NCI-H2107 treated with DMSO at 0.1 percent for 48 hours (cell line): ENCODE results near the gene TBL1X.

Experiments
- DNase-seq: peaks from one replicate; lab custom pipeline; 2025; ENCODE audit not compliant: unreplicated experiment; lab: John Stamatoyannopoulos, UW

The TBL1X gene

DNA sequence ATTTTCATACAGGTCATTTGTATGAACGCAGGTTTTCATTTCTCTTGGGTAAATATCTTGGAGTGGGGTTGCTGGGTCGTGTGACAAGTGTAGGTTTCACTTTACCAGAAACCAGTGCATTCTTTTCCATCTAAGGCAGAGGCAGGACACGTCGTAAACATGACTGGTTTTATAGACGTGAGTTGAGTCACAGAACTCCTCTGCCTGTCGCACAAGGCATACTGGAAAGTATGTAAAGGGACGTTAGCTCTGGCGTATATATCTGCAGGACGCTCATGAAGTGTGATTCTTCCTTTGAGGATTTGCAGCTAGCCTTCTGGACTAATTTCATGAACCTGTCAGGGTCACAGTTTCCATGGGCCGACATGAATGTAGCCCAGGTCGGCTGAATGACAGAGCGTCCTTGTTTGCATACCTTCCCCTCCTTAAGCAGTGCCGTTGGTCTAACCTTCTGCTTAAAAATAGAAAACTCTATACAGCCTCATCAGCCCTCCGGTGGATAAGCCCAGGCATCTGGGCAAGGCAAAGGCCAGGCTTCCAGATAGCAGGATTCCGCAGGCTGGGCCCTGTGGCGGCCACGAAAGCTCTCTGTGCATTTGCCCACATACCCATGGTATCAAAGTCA is 194.8 kb downstream of the TBL1X start:
- DNase-seq: no peak

DNA sequence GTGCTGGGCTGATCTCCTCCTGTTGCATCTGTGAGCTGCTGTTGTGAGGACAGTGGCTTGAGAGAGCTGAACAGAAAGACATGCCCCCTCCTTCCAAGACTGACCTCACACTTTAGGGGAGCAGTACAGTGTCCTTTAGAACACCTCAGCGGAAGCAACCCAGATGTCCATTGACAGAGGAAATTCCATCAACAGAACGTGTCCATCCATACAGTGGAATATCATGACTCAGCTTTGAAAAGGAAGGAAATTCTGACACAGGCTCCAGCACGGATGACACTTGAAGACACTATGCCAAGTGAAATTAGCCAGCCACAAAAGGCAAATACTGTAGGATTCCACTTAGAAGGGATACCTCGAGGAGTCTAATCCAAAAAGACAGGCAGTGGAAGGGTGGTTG is 197.3 kb downstream of the TBL1X start:
- DNase-seq: no peak

DNA sequence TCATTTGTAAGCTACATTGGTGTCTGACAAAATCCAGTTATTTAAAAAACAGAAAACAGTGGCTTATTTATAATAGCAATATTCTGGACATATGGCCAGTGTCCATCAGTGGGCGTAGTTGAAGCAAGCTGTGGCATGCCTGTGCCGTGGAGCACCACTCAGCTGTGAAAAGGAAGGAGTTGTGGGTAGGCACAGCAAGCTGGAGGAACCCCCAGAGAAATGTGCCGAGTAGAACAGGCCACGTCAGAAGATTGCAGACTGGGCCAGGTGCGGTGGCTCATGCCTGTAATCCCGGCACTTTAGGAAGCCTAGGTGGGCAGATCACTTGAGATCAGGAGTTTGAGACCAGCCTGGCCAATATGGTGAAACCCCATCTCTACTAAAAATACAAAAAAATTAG is 198.4 kb downstream of the TBL1X start:
- no peak for DNase-seq

DNA sequence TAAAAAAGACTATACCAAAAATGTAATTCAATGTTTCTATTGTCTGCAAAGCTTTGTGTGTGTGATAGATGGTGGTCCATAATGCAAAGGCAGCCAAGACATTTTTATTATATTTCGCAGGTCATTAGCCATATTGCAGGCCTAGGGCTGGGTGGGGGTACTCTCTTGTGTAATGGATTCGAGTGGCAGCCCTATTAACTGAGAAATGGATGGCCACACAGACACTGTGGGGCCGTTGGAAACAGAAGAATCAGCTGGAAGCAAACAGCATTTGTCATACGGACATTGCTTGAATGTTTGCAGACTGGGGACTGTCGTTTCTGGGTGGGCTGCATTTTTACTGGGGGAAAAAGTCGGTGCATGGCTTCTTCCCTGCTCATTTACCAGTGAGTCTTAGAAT is 199.4 kb downstream of the TBL1X start:
- no peak for DNase-seq

DNA sequence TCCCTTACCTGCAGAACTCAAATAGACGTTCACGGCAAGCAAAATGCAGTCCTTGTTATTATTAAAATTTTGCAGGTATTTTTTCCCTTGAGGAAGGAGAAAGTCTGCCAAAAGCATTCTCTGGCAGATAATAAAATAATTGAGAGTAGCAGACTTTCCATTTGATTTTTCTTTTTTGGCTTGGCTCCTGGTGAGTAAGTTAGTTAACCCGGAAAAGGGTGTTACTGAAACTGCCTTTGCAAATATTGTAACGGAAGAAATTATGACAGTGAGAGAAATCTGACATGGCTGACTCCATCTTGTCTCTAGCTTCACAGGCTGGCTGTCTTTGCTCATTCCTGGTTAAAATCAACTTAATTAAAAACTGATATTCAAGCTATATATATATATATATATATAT is 200.3 kb downstream of the TBL1X start:
- DNase-seq: no peak

DNA sequence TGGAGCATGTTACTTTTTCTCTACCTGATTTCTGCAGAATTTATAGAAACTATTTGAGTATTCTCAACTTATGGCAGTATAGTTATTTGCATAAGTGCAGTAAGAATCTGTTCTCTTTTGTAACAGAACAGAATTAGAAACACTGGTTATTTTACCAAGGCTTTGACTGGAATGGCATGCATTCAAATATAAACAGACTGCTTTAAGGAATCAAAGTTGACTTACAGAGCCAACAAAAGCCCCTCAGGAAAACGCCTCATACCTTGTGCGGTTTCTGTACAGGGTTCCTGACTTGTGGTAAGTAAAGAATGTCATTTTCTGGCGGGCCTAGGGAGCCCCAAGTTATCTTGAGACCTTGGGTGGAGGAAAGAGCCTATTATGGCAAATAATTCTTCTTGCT is 203.7 kb downstream of the TBL1X start:
- DNase-seq: no peak

DNA sequence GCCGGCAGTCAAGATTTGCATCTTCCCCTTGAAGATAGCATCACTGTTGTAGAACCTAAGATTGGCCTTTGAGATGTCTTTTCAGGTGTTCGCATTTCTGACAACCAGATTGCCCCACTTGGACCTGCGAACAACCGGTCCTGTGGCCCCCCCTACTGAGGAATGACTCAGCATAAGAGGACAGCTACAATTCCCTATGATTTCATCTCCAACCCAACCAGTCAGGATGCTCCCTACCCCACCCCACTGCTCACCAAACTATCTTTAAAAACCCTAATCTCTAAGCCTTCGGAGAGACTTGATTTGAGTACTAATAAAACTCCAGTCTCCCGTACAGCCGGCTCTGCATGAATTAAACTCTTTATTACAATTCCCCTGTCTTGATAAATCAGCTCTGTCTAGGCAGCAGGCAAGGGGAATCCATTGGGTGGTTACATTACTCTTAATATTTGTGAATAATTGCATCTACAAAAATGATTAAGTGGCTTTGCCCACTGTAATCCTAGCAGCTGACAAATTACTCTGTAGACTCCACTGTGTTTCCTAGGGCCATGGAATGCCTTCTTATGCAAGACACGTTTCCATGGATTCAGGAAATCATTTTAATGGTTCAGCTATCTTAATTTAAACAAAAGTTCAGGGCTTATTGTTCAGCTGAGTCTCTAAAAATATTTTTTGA is 205.4 kb downstream of the TBL1X start:
- no peak for DNase-seq

DNA sequence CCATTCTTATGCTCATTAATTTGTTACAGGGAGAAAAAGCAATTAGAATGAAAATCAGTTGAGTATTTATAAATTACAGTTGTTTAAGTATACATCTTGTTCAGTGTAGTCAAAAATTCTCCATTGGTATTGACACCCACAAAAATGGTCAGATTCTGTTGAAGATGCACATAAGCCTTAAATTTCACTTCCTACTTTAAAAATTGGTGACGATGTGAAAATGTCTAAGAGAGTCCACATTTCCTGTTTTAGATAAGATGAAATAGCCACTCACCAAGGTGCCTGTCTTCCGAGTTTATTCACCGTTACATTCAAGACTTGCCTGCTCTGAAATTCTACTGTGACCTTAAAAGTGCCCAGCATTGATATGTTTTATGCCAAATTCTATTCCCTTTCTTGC is 207.1 kb downstream of the TBL1X start:
- DNase-seq: no peak

DNA sequence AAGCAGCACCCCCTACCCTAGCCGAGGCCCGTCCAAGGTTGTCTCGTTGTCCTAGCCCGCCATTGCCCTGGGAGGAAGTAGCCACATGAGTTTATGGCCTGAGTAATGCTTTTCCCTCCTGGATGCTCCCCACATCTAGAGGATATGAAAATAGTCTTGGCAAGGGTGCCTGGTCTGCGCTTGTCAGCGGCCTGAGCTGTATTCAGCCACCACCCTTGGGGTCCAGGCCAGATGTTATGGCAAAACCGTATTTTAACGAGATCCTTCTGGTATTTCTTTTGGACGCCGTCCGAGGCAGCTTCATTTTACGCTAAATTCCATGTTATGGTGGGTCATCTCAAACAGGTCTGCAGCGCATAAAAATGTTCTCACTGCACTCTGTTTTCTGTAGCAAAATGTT is 211.4 kb downstream of the TBL1X start:
- no peak for DNase-seq

DNA sequence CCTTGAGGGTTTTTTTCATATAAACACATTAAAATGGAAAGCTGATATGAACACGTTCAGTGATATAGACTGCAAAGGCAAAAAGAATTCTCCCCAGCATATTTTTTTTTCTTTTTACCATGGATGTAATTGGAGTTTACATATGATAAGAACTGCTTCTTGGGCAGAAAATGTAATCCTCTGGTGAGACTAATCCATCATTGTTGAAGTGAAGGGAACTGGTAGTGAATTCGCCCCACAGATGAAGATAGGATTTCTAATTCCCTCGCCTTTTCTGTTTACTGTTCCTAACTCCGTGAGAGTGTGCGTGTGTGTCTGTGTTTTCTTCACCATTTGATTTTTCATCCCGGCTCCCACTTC is 211.9 kb downstream of the TBL1X start:
- no peak for DNase-seq

DNA sequence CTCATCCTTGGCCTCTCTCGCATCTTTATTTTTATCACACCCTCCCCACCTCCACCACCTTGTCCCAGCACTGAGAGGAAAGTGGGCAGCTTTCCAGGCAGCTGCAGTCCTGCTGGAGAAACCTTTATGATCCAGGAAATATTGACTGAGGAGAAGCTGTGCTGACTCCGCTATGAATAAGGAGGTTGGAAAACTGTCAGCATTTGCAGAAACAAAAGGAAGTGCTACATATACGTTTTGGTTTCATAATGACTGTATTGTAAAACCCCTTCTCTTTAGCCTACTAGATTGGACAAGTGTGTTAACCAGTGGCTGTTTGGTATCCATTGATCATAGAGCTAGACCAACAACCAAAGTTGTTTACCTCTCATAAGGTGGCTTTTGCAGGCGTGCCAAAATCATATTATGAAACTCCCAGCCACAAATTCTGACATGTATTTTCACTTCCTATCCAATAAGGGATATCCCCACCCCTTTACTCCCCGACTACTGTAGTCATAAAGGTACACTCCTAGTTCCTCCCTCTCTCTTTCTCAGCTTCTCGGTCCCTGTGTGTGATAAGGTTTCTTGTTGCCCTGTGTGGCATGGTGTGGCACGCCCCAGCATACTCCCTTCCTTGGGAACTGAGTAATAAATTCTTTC is 212.4 kb downstream of the TBL1X start:
- no peak for DNase-seq

DNA sequence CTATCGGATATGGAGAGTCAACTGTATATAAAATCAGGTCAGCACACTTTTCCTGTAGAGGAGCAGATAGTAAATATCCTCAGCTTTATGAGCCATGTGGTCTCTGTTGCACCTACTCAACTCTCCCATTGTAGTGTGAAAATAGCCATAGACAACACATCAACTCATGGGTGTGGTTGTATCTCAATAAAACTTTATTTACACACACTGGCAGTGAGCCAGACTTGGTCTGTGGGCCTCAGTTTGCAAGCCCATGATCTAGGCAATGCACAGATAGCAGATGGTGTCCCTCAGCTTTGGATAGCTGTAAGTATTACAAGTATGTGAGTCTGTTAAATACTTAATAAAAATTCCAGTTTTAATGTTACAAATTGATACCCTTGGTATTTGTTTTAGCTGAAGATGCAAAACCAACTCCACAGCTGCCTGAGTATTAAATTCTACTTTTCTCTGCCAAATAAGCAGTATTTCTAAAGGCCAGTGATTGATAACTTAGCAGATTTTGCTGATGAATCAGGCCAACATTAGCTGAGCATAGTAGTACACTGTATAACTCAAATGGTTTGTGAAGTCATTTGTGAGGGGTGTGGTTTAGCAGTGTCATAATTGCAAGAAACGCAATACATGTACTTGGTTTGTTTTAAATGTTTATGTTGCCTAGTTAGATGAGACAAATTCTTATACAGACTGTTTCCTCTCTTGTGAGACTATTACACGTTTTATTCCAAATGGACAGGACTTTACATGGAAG is 213.5 kb downstream of the TBL1X start:
- no peak for DNase-seq

DNA sequence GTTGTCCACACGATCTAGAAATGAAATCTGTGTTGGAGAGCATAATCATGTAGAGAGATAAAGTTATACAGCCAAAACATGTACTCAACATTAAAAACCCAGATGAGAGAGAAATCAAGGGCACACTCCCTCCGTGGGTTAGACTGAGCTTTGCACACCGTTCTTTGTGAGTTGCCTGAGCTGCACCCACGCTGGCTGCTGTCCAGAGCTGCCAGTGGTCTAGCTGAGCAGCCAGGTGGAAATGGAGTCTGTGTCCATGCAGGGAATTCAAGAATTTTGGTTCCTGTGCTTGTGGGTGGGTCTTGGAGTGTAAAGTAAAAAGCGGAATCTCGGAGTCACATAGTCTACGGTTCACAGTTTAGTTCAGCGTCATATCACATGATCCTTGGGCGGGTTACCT is 216.2 kb downstream of the TBL1X start:
- DNase-seq: no peak

DNA sequence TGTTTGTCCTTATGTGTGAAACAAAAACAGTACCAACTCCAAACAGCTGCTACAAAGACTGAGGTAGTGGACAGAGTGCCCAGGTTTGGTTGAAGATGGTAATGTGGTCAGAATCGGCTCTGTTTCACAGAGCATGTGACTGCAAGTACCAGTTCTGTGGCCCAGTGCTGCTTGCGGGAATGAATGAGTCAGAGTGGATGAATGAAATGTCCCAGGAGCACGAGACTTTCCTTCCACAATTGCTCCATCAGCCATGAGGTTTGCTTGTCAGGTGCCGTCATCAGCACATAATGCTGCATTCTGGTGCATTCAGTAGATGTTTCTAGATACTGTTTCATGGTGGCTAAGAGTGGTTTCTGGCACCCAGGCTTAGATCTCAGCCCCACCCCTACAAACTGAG is 216.6 kb downstream of the TBL1X start:
- no peak for DNase-seq

DNA sequence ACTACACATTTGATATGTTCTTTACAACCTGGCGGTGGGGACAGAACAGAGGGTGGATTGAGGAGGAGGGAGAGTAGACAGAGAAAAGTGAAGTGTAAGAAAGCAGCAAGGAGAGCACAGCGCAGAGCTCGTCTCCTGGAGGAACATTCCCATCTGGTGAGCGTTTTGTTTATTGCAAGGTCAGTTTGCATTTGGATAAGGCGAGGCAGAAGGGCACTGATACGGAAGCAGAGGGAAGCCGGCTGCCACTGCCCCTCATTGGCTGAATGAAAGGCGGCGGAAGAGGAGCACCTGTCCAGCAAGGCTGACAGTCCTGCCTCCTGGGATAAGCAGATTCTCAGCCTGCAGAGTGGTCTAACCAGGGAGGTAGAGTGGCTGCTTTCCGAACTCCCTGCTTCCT is 217.6 kb downstream of the TBL1X start:
- DNase-seq: no peak

DNA sequence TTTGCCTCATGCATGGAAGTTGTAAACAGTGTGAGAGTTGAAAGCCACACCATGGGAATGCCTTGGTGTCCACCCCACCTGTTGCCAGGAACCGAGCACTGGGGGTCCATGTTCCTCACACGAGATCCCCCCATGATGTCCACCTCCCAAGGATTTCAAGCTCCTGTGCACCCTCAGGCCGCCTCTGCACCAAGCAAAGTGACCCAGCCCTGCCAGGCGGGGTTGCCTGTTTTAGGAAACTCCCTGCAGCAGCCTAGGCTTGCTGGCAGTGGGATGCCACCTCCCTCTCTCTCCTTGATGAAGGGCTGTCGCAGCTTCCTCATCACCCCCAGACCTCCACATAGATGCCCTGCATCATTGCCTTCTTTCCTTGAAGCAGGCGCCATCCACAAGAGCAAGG is 218.0 kb downstream of the TBL1X start:
- DNase-seq: no peak

DNA sequence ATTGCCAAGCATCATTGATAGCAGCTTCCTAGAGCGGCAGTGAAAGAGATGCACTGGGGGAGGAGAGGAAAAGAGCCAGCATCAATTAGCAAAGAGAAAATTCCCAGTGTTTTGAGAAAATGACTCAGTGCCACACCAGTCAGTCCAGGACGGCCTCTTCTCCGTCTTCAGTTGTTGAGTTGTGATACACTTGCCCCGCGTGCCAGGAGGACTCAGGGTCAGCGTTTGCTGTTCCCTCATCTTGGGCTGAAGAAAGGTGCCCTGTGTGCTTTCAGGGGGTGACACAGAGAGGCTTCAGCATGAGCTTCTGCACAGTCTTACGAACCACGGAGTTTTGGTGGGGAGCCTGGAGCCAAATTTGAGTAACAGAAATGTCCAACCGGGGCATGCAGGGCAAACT is 218.5 kb downstream of the TBL1X start:
- no peak for DNase-seq

DNA sequence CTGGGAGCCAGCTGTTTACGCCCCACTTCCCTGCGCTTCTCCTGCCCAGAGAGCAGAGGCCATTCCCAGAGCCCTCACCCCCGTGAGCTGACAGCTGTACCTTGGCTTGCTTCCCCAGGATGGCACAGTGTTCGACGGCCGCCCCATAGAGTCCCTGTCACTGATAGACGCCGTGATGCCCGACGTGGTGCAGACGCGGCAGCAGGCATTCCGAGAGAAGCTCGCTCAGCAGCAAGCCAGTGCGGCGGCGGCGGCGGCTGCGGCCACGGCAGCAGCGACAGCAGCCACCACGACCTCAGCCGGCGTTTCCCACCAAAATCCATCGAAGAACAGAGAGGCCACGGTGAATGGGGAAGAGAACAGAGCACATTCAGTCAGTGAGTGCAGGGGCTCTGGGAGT is 223.0 kb downstream of the TBL1X start:
- DNase-seq: no peak

DNA sequence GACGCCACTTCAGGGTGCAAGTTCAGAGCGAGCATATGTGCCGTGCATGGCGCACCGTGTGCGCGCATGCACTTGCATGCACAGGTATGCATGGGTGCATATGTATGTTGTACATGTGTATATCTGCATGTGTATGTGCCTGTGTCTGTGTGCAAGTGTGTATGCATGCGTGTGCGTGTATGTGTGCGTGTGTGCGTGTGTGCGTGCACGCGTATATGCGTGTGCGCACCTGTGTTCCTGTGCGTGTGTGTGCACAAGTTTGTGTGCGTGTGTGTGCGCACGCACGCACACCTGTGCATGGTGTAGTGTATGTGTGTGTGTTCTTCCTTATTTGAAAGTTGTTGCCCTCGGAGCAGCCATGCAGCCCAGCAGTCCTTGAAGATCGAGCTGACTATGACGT is 224.0 kb downstream of the TBL1X start:
- no peak for DNase-seq

DNA sequence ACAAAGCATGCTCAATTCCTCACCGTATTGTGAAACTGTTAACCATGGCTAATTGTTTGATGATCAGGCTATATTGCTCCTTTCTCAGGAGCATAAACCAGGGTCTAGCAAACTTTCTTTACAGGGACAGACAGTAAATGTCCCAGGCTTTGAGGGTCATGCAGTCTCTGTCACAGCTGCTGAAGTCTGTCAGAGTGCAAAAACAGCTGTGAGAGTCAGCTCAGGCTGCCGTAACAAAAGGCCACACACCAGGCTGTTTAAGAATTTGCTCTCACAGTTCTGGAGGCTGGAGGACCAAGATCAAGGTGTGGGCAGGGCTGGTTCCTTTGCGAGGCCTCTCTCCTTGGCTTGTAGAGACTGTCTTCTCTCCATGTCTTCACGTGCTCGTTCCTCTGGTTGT is 225.2 kb downstream of the TBL1X start:
- DNase-seq: no peak

DNA sequence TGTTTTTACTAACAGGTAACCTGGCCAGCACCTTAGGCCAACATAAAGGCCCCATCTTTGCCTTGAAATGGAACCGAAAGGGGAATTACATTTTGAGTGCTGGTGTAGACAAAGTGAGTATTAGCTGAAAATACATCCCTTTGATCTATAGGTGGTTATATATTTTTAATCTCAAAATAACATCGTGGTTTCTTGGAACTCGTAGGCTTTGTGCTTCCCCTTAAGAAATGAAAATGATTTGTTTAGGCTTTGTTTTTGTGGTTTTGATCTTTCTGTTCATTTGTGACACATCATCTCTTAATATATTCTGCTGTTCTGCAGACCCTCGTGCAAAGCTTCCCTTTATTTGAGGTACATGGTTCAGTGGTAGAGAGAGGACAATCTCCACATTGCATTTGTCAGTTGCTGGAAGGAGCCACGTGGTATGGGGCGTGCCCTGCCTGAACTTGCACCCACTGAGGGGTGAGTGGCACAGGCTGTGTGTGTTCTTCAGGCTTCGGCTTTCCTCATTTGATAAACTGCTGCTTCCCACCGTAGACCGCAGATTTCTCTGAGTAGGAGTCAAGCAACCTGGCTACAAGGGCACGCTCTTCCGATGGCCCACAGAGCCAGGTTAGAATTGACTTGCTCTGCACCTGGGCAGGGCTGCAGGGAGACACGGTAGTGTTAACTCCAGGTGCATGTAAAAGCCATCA is 228.6 kb downstream of the TBL1X start:
- DNase-seq: no peak

DNA sequence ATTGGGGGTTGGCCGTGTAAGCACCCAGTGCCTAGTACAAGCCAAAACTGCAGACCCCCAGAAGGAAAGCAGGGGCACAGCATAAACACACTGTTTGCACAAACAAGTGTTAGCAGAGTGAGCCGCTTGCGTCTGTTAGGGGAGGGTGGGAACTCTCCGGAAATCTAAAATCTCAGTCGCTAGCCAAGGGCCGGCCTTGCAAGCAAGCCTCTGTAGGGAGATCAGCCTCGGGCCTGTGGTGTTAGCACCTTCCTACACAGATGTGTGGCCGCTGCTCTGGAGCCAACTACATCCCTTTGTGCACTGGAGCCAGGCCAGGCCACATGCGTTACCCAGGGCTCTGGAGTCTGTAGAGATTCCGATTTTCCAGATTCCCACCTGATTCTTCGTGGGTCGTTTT is 233.7 kb downstream of the TBL1X start:
- DNase-seq: no peak
